ENCODE data around the gene PTPRK. TPM values are rescaled to one million over a fixed set of nuclear protein-coding genes. Genes with fewer than 3 reads are reported as not detected.

The PTPRK gene
- total and polyA plus RNA-seq, 2 of the 13 experiments (the other 11 are each of a cell fraction or from before 2014, with no cell fraction given) = 43.6 to 98.3 TPM

- peak; percentile 71; the same call in 1 of the 2 replicates for TF ChIP-seq TBX3 (IDR thresholded peaks at IDR 0.05; ENCODE audit: borderline replicate concordance)
- peak; percentile 85 for TF ChIP-seq LCORL (IDR thresholded peaks at IDR 0.05)
- peak; percentile 65 for TF ChIP-seq LCORL (CRISPR knock-in tag; IDR thresholded peaks at IDR 0.05)
- TF ChIP-seq ISL2 (CRISPR knock-in tag; IDR thresholded peaks at IDR 0.05) = peak; percentile 77
- no peak for TF ChIP-seq NFAT5 (CRISPR knock-in tag; IDR thresholded peaks at IDR 0.05)
- no peak for TF ChIP-seq ATF6 (CRISPR knock-in tag; conservative IDR thresholded peaks at IDR 0.05)
- no peak for TF ChIP-seq ZNF878 (CRISPR knock-in tag; IDR thresholded peaks at IDR 0.05)
- TF ChIP-seq BCL3 (CRISPR knock-in tag; IDR thresholded peaks at IDR 0.05) = no peak
- no peak for TF ChIP-seq MATR3 (CRISPR knock-in tag; IDR thresholded peaks at IDR 0.05)
- no peak for TF ChIP-seq ZNF547 (CRISPR knock-in tag; IDR thresholded peaks at IDR 0.05)
- peak; percentile 57 for TF ChIP-seq SAP130 (CRISPR knock-in tag; IDR thresholded peaks at IDR 0.05; ENCODE audit: low read depth)
- peak; percentile 92 for TF ChIP-seq CEBPB (IDR thresholded peaks at IDR 0.05; ENCODE audit: borderline replicate concordance, low read depth, low read length)
- no peak for TF ChIP-seq ZHX2 (IDR thresholded peaks at IDR 0.05; ENCODE audit: low read depth)
- no peak for TF ChIP-seq ZHX2 (CRISPR knock-in tag; IDR thresholded peaks at IDR 0.05; ENCODE audit: borderline replicate concordance)
- TF ChIP-seq ZNF564 (CRISPR knock-in tag; IDR thresholded peaks at IDR 0.05) = no peak
Observed at GRCh38 chr6:128007658-128008057, 512.7 kb downstream of the PTPRK start (continued).

Data from HepG2 (cell line).